ENCODE results near the gene NLRX1.

- no peak for TF ChIP-seq CTCF (IDR thresholded peaks at IDR 0.05)
- TF ChIP-seq POLR2A (IDR thresholded peaks at IDR 0.05) = no peak
- TF ChIP-seq EP300 (IDR thresholded peaks at IDR 0.05) = no peak
Observed at GRCh38 chr11:119120639-119121007, 47.9 kb upstream of the NLRX1 start.
